Measurements from ENCODE around the gene HMX1.

The HMX1 gene

DNA sequence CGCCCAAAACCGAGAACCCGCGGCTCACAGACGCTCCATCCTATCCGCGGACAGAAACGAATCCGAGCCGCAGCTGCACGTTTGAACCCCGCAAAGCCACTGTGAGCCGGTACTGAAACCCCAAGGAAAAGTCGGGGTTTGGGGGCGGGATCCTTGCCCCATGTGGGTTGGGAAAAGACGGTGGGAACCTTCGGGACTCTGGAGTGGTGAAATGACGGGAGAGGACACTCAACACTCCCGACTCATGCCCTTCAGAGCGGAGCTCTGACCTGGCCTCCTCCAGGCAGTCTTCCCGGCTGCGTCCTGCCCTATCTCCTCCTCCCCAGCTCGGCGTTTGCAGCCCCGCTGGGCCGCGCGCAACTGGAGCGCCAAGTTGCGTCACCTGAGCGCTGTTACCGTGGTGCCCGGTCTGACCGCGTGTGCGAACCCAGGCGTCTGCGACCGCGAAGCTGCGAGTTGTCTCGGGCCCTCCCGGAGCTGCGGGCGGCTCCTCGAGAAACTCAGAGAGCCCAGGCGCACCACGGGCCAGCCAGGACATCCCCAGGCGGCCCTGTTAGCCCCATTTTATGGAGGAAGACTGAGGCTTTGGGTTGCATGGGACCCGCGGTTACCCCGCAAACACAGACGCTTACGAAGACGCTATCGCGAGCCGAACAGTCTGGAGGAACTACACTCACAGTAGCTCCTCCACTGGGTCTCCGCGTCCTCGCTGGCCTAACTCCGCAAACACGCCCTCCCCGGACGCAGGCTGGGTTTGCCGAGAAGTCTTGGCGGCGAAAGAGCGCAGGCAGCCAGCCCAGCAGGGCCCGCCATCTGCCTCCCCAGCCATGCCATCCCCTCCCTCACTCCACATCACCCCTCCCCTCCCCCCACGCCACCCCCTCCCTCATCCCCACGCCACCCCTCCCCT lies 20.3 kb upstream of the HMX1 start:
- no peak for DNase-seq (ENCODE audit: insufficient read length, low spot score)
- FAIRE-seq: no peak
- TF ChIP-seq CTCF (IDR thresholded peaks at IDR 0.05; ENCODE audit: insufficient read depth, missing control alignments): no peak

DNA sequence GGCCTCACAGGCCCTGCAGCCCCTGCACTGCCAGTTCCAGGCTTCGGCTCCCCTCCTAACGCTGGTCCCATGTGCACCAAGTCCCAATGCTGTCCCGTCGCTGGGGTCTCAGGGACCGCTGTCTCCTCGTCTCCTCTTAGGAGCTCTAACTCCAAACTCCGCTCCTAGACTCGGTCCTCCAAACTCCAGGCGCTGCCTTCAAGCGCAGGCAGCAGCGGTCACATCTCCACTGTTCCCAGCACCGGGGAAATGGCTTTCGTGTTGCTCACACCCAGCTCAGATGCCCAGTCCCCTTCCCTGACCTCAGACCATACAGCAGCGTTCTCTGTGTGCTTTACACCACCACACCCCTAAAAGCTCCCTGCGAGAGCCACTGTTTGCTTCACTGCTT lies 19.6 kb upstream of the HMX1 start:
- TF ChIP-seq CTCF (IDR thresholded peaks at IDR 0.05; ENCODE audit: insufficient read depth, missing control alignments): no peak
- DNase-seq (ENCODE audit: insufficient read length, low spot score) (no peak), FAIRE-seq (no peak)

DNA sequence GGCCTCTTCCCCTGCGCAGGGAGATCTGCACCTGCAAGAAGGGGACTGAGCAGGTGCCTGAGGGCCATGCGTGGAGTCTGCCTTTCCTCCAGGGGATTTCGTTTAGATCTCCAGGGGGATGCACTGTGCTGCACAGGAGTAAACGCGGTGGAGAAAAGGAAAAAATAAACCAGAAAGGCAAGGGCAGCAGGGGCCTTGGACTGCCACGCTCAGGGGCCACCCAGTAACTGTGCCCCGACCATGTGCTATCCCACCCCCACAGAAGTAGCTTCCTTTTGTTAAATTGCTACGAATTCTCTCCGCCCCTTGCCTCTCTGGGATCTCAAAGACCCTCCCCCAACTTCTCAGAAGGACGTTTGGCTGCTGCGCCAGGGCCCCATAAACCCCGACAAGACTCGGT lies 17.2 kb upstream of the HMX1 start:
- TF ChIP-seq CTCF (IDR thresholded peaks at IDR 0.05; ENCODE audit: insufficient read depth, missing control alignments): no peak
- no peak for FAIRE-seq
- DNase-seq (ENCODE audit: insufficient read length, low spot score): no peak

- no peak for FAIRE-seq
- TF ChIP-seq CTCF (IDR thresholded peaks at IDR 0.05; ENCODE audit: insufficient read depth, missing control alignments): no peak
Observed at GRCh38 chr4:8886612-8887406, 15.2 kb upstream of the HMX1 start.

GRCh38 chr4:8882239-8882638 lies 10.6 kb upstream of the HMX1 start:
- no peak for DNase-seq (ENCODE audit: insufficient read length, low spot score)
- TF ChIP-seq CTCF (IDR thresholded peaks at IDR 0.05; ENCODE audit: insufficient read depth, missing control alignments): peak; percentile 12

More at GRCh38 chr4:8886612-8887406, 15.2 kb upstream of the HMX1 start:
- DNase-seq (ENCODE audit: insufficient read length, low spot score): no peak

GRCh38 chr4:8880851-8881250 lies 9.2 kb upstream of the HMX1 start:
- TF ChIP-seq CTCF (IDR thresholded peaks at IDR 0.05; ENCODE audit: insufficient read depth, missing control alignments): no peak
- no peak for DNase-seq (ENCODE audit: insufficient read length, low spot score)
- FAIRE-seq: no peak

More at GRCh38 chr4:8882239-8882638, 10.6 kb upstream of the HMX1 start:
- FAIRE-seq: no peak

Measured in D721Med (cell line).